ENCODE measurements around the gene GANC.
"Not testable (repeated sequence)": the region's sequence is repeated elsewhere in the genome, so short reads cannot be mapped to it uniquely, and the experiment has no call there.

Gene GANC

GRCh38 chr15:42284551-42284950, 11.6 kb downstream of the GANC start:
- no peak for DNase-seq (ENCODE audit: low spot score)

GRCh38 chr15:42285034-42285433, 12.0 kb downstream of the GANC start:
- DNase-seq (ENCODE audit: low spot score), result no peak

GRCh38 chr15:42286445-42287029, 13.5 kb downstream of the GANC start:
- DNase-seq (ENCODE audit: low spot score), result no peak

- DNase-seq (ENCODE audit: low spot score), result no peak
Observed at GRCh38 chr15:42287931-42288330, 14.9 kb downstream of the GANC start.

- no peak for DNase-seq (ENCODE audit: low spot score)
Observed at GRCh38 chr15:42289166-42289565, 16.2 kb downstream of the GANC start.

GRCh38 chr15:42301004-42301403, 28.0 kb downstream of the GANC start:
- not testable (repeated sequence) for DNase-seq (ENCODE audit: low spot score)

- DNase-seq (ENCODE audit: low spot score), result no peak
Observed at GRCh38 chr15:42306681-42307080, 33.7 kb downstream of the GANC start.

GRCh38 chr15:42313463-42313862, 40.5 kb downstream of the GANC start:
- no peak for DNase-seq (ENCODE audit: low spot score)

GRCh38 chr15:42314818-42315217, 41.8 kb downstream of the GANC start:
- no peak for DNase-seq (ENCODE audit: low spot score)

- no peak for DNase-seq (ENCODE audit: low spot score)
Observed at GRCh38 chr15:42315521-42315920, 42.5 kb downstream of the GANC start.

- not testable (repeated sequence) for DNase-seq (ENCODE audit: low spot score)
Observed at GRCh38 chr15:42316282-42316805, 43.3 kb downstream of the GANC start.

- no peak for DNase-seq (ENCODE audit: low spot score)
Observed at GRCh38 chr15:42319206-42319605, 46.2 kb downstream of the GANC start.

- no peak for DNase-seq (ENCODE audit: low spot score)
Observed at GRCh38 chr15:42324308-42324707, 51.3 kb downstream of the GANC start.

- DNase-seq (ENCODE audit: low spot score), result no peak
Observed at GRCh38 chr15:42329161-42329560, 56.2 kb downstream of the GANC start.

- DNase-seq (ENCODE audit: low spot score), result no peak
Observed at GRCh38 chr15:42329992-42330391, 57.0 kb downstream of the GANC start.

- no peak for DNase-seq (ENCODE audit: low spot score)
Observed at GRCh38 chr15:42331235-42331634, 58.2 kb downstream of the GANC start.

- DNase-seq (ENCODE audit: low spot score), result no peak
Observed at GRCh38 chr15:42332331-42332730, 59.3 kb downstream of the GANC start.

- no peak for DNase-seq (ENCODE audit: low spot score)
Observed at GRCh38 chr15:42335074-42335473, 62.1 kb downstream of the GANC start.

- not testable (repeated sequence) for DNase-seq (ENCODE audit: low spot score)
Observed at GRCh38 chr15:42336650-42337049, 63.6 kb downstream of the GANC start.

GRCh38 chr15:42337104-42337503, 64.1 kb downstream of the GANC start:
- DNase-seq (ENCODE audit: low spot score), result not testable (repeated sequence)

GRCh38 chr15:42338500-42338899, 65.5 kb downstream of the GANC start:
- no peak for DNase-seq (ENCODE audit: low spot score)

- DNase-seq (ENCODE audit: low spot score), result no peak
Observed at GRCh38 chr15:42343596-42344232, 70.7 kb downstream of the GANC start.

GRCh38 chr15:42344763-42345162, 71.8 kb downstream of the GANC start:
- DNase-seq (ENCODE audit: low spot score), result no peak

GRCh38 chr15:42345504-42345903, 72.5 kb downstream of the GANC start:
- DNase-seq (ENCODE audit: low spot score), result no peak

Data from germinal center (tissue), 1 donor.